K562 (cell line): ENCODE data around the gene ZNF587. TPM values are rescaled to one million over a fixed set of nuclear protein-coding genes. Genes with fewer than 3 reads are reported as not detected.
A peak's percentile ranks its signal among the peaks of the same experiment; 100 is the strongest.

ENCODE experiments used
- ATAC-seq: fragments of 200-7000 bp; cut with Tn5 transposase; 3 replicates; pipeline ENCODE4 v1.9.1; 2020; ENCODE audit warnings: moderate library complexity
- BruUV-seq: library from RNA; stranded (reverse); fragments of 400-500 nt; replicated peaks from 2 replicates; lab custom pipeline; 2021; lab: Mats Ljungman, UMichigan
- CTCF ChIA-PET: fragments of 300-600 bp; formaldehyde crosslinking; extraction: SDS; loops from one replicate; lab custom pipeline; 2021; ENCODE audit warnings: low intra/inter-chr PET ratio; lab: Yijun Ruan, JAX
- POLR2A ChIA-PET: fragments of 300-600, 350-650 bp; sonication (Branson Sonifier 250); formaldehyde crosslinking; extraction: SDS; loops from one replicate; lab custom pipeline; 2021; ENCODE audit warnings: antibody characterized with exemption, inconsistent platforms; lab: Yijun Ruan, JAX
- DNase-seq, 4 experiments: peaks; one replicate each; pipeline versions ENCODE4 v3.0.0 to v3.0.0-alpha.2; 2011 to 2018; ENCODE audit warnings: low spot score in 3 of 4, mixed read lengths in 3 of 4; ENCODE audit errors: extremely low read depth in 1 of 4
- FAIRE-seq: peaks from 2 replicates; lab custom pipeline; 2011; peaks lifted over from hg19 to GRCh38; lab: Jason Lieb, UNC
- H2AFZ ChIP-seq: 2 replicates; pipeline ENCODE4 v1.6.0; 2011; ENCODE audit warnings: low read depth, low read length, control low read depth, inconsistent platforms
- H3K27ac ChIP-seq: fragments of 200-600 bp; 3 replicates; pipeline ENCODE4 v1.8.0; 2011; ENCODE audit warnings: low read depth, mild to moderate bottlenecking, control low read depth, inconsistent platforms, low read length, moderate library complexity, mixed read lengths; ENCODE audit errors: extremely low read depth
- H3K27me3 ChIP-seq, 2 experiments: fragments of 300-600 bp in 1 of 2; 2 replicates in 1 of 2; 3 replicates in 1 of 2; pipeline versions ENCODE4 v1.6.0 to v1.8.0; 2011; ENCODE audit warnings: inconsistent platforms in 2 of 2, low read length in 2 of 2, mild to moderate bottlenecking in 1 of 2, mixed read lengths in 1 of 2, moderate library complexity in 1 of 2; ENCODE audit not compliant: control insufficient read depth in 2 of 2, insufficient read depth in 2 of 2
- H3K36me3 ChIP-seq: fragments of 300-600 bp; 3 replicates; pipeline ENCODE4 v1.8.0; 2011; ENCODE audit warnings: mild to moderate bottlenecking, low read length, inconsistent platforms; ENCODE audit not compliant: control insufficient read depth, insufficient read depth
- H3K4me1 ChIP-seq, 2 experiments: fragments of 200-600 bp in 1 of 2; replicated peaks in 1 of 2; 2 replicates in 1 of 2; 3 replicates in 1 of 2; pipeline versions ENCODE4 v1.5.1 to v1.8.0; 2011; ENCODE audit warnings: inconsistent platforms in 2 of 2, low read length in 2 of 2, mild to moderate bottlenecking in 1 of 2, mixed read lengths in 1 of 2, moderate library complexity in 1 of 2; ENCODE audit not compliant: control insufficient read depth in 2 of 2, insufficient read depth in 2 of 2
- H3K4me2 ChIP-seq: 2 replicates; pipeline ENCODE4 v1.6.1; 2011; ENCODE audit warnings: low read length, control low read depth, inconsistent platforms, mixed read lengths; ENCODE audit not compliant: insufficient read depth
- H3K4me3 ChIP-seq: fragments of 200-600 bp; sonication (generic), shearing (Covaris generic); 2 replicates; pipeline ENCODE4 v1.5.1; 2016; ENCODE audit warnings: control low read depth, inconsistent platforms
- H3K79me2 ChIP-seq: fragments of 200-600 bp; 3 replicates; pipeline ENCODE4 v1.8.0; 2011; ENCODE audit warnings: low read length, inconsistent platforms; ENCODE audit not compliant: control insufficient read depth, insufficient read depth
- H3K9ac ChIP-seq, 2 experiments: 2 replicates each; pipeline versions ENCODE4 v1.6.0 to v1.6.1; 2011; ENCODE audit warnings: low read depth in 2 of 2, low read length in 2 of 2, control low read depth in 1 of 2, inconsistent platforms in 1 of 2, mild to moderate bottlenecking in 1 of 2, mixed read lengths in 1 of 2; ENCODE audit not compliant: insufficient read depth in 1 of 2
- H3K9me1 ChIP-seq: one replicate; pipeline ENCODE4 v1.6.0; 2011; ENCODE audit warnings: inconsistent platforms, mild to moderate bottlenecking, low read length, moderate library complexity; ENCODE audit not compliant: control insufficient read depth, insufficient read depth
- H3K9me3 ChIP-seq: replicated peaks from 2 replicates; pipeline ENCODE4 v1.5.1; 2011; ENCODE audit warnings: low read depth, low read length, inconsistent platforms; ENCODE audit not compliant: control insufficient read depth, insufficient read depth
- H4K20me1 ChIP-seq: replicated peaks from 2 replicates; pipeline ENCODE4 v1.6.1; 2011; ENCODE audit warnings: low read length, inconsistent platforms, mixed read lengths; ENCODE audit not compliant: control insufficient read depth, insufficient read depth
- HDAC1 ChIP-seq, 2 experiments: fragments of 450-650 bp; IDR thresholded peaks; 2 replicates each; pipeline ENCODE4 v1.6.1; 2016 to 2017; ENCODE audit warnings: inconsistent platforms in 1 of 2, mild to moderate bottlenecking in 1 of 2, moderate library complexity in 1 of 2
- PRDM10 ChIP-seq: fragments of 450-650 bp; IDR thresholded peaks from 2 replicates; pipeline ENCODE4 v1.6.1; 2018; ENCODE audit not compliant: partially characterized antibody
- RB1 ChIP-seq: fragments of 450-650 bp; IDR thresholded peaks from 2 replicates; pipeline ENCODE4 v1.6.1; 2017; ENCODE audit warnings: low read depth, mild to moderate bottlenecking
- ZNF512 ChIP-seq: IDR thresholded peaks from 2 replicates; pipeline ENCODE4 v1.6.1; 2016; ENCODE audit warnings: missing genetic modification characterization, missing compliant biosample characterization
- WGBS: fragments of 100-300 bp; shearing (Covaris generic); methylation state at CpG from one replicate; pipeline ENCODE4 v1.1.6; 2016; ENCODE audit warnings: low coverage, mixed read lengths; ENCODE audit not compliant: insufficient coverage; ENCODE audit errors: missing lambda C conversion rate; 5-methylcytosine and 5-hydroxymethylcytosine counted together
- in situ Hi-C: fragments of 300-500 bp; cut with MboI; formaldehyde crosslinking; loops from 4 replicates; pipeline ENCODE4 v1.15.0; 2018; ENCODE audit warnings: inconsistent platforms, mixed read lengths
- intact Hi-C: fragments of 100-400 bp; cut with micrococcal nuclease; formaldehyde crosslinking; loops from 2 replicates; pipeline ENCODE4 v1.14.2; 2022
- polyA plus RNA-seq, 8 experiments: library from polyadenylated mRNA; depleted of rRNA in 4 of 8; stranded (reverse) in 5 of 8; unstranded in 3 of 8; fragments of >200 nt; fragmentation: Nextera tagmentation in 2 of 8; fragmentation: Illumina TruSeq in 1 of 8; extraction: Ambion mirVana in 2 of 8; extraction: Trizol in 1 of 8; gene quantifications; 2 replicates each; pipeline versions ENCODE4 v1.2.1 to v1.2.3, GENCODE V29; 2011 to 2014; ENCODE audit warnings: inconsistent platforms in 1 of 8, missing spikeins in 1 of 8
- total RNA-seq, 7 experiments: library from RNA; depleted of rRNA in 6 of 7; stranded (reverse); fragments of >200 nt in 6 of 7; fragmentation: Illumina TruSeq in 2 of 7; extraction: Trizol in 2 of 7; gene quantifications; 2 replicates each; pipeline versions ENCODE4 v1.2.1 to v1.2.3, GENCODE V29; 2011 to 2021; ENCODE audit warnings: low replicate concordance in 1 of 7

ZNF587 gene
- total and polyA plus RNA-seq, 9 of the 15 experiments (the other 6 are each of a cell fraction or from before 2014, with no cell fraction given), result 3.2 to 42.0 (median 24.9) TPM

GRCh38 chr19:57803265-57803593 is 46.4 kb upstream of the ZNF587 start:
- ChIA-PET POLR2A (no interaction called here), CTCF (no interaction called here)
- peak; percentile 50; the same call in 1 of the 2 replicates for TF ChIP-seq ZNF512
- no peak for TF ChIP-seq RB1
- no peaks in the 10 kb centered on the region for H3K9me3 ChIP-seq
- H3K27ac ChIP-seq, result no peak overlapping the region
- no peaks in the 10 kb centered on the region for H3K27me3 ChIP-seq
- in situ Hi-C loops (no loop called here), intact Hi-C loops (no loop called here)
- no peak overlapping the region for H3K4me2 ChIP-seq
- H3K4me1 ChIP-seq, result peaks cover 2 to 5% of the 10 kb centered on the region in 2 experiments; a peak in 4 of 5 replicates
- 92% methylated on average over 1 of the region's 6 CpGs for WGBS
- peaks cover 22% of the 10 kb centered on the region; the same call in 2 of the 3 replicates for H3K36me3 ChIP-seq
- no peaks in the 10 kb centered on the region; the same call in 2 of the 3 replicates for H3K79me2 ChIP-seq
- no peak overlapping the region for H3K9ac ChIP-seq
- DNase-seq (no peak), ATAC-seq (no peak), FAIRE-seq (no peak)
- no peaks in the 10 kb centered on the region for H3K9me1 ChIP-seq
- no peak overlapping the region for H2AFZ ChIP-seq
- BruUV-seq, result no TSS peak
- no peaks in the 10 kb centered on the region for H4K20me1 ChIP-seq
- no peak overlapping the region for H3K4me3 ChIP-seq

GRCh38 chr19:57803594-57804325 is 45.9 kb upstream of the ZNF587 start:
- no peak overlapping the region for H3K4me2 ChIP-seq
- DNase-seq, result no peak

More at GRCh38 chr19:57803594-57804325, 45.9 kb upstream of the ZNF587 start:
- H3K4me3 ChIP-seq, result no peak overlapping the region
- ChIA-PET POLR2A (no interaction called here), CTCF (no interaction called here)
- no peaks in the 10 kb centered on the region for H3K9me3 ChIP-seq
- no peak for ATAC-seq
- peaks cover 2 to 5% of the 10 kb centered on the region in 2 experiments; a peak in 4 of 5 replicates for H3K4me1 ChIP-seq
- FAIRE-seq, result no peak
- H3K79me2 ChIP-seq, result no peaks in the 10 kb centered on the region; the same call in 2 of the 3 replicates
- in situ Hi-C loops (no loop called here), intact Hi-C loops (no loop called here)
- H3K27me3 ChIP-seq, result no peaks in the 10 kb centered on the region
- H3K9ac ChIP-seq, result peak overlapping the region in 1 of 2 experiments; percentile 68; a peak in 2 of 4 replicates
- TF ChIP-seq HDAC1 (IDR thresholded peaks at IDR 0.05), result no peak
- TF ChIP-seq PRDM10, result peak; percentile 33
- no peaks in the 10 kb centered on the region for H4K20me1 ChIP-seq
- H3K27ac ChIP-seq, result no peak overlapping the region
- WGBS, result 90% methylated on average over 11 of the region's 19 CpGs
- no peaks in the 10 kb centered on the region for H3K9me1 ChIP-seq
- H2AFZ ChIP-seq, result no peak overlapping the region
- no TSS peak for BruUV-seq
- H3K36me3 ChIP-seq, result peaks cover 26% of the 10 kb centered on the region; the same call in 2 of the 3 replicates
